Calu3 (cell line): ENCODE data around the gene SETD5. TPM values are rescaled to one million over a fixed set of nuclear protein-coding genes. Genes with fewer than 3 reads are reported as not detected.

Experiments used
- BruUV-seq: library from RNA; stranded (reverse); fragments of 400-500 nt; replicated peaks from 2 replicates; lab custom pipeline; 2021; lab: Mats Ljungman, UMichigan
- CTCF ChIA-PET: fragments of 300-600 bp; sonication (Branson Sonifier 250); formaldehyde crosslinking; loops from one replicate; lab custom pipeline; 2022; ENCODE audit warnings: antibody characterized with exemption; lab: Charles Lee
- DNase-seq: peaks from one replicate; pipeline ENCODE4 v3.0.0; 2022
- H3K27ac Mint-ChIP-seq: one replicate; pipeline ENCODE4 v1.8.0; 2022; ENCODE audit warnings: mixed read lengths; ENCODE audit not compliant: unreplicated experiment
- H3K27me3 Mint-ChIP-seq: one replicate; pipeline ENCODE4 v1.8.0; 2022; ENCODE audit warnings: mixed read lengths; ENCODE audit not compliant: unreplicated experiment
- H3K36me3 Mint-ChIP-seq: one replicate; pipeline ENCODE4 v1.8.0; 2022; ENCODE audit warnings: mild to moderate bottlenecking, moderate library complexity, mixed read lengths; ENCODE audit not compliant: insufficient read depth, unreplicated experiment
- H3K4me1 Mint-ChIP-seq: one replicate; pipeline ENCODE4 v1.8.0; 2022; ENCODE audit warnings: mild to moderate bottlenecking, low read depth, mixed read lengths; ENCODE audit not compliant: unreplicated experiment
- H3K4me3 Mint-ChIP-seq: one replicate; pipeline ENCODE4 v1.8.0; 2022; ENCODE audit warnings: mild to moderate bottlenecking, low read depth, moderate library complexity, mixed read lengths; ENCODE audit not compliant: unreplicated experiment
- H3K9me3 Mint-ChIP-seq: one replicate; pipeline ENCODE4 v1.8.0; 2022; ENCODE audit warnings: low read depth, mixed read lengths; ENCODE audit not compliant: unreplicated experiment
- intact Hi-C: fragments of 100-400 bp; cut with micrococcal nuclease; formaldehyde crosslinking; loops from one replicate; pipeline ENCODE4 v1.10.0; 2022; ENCODE audit not compliant: unreplicated experiment
- total RNA-seq: library from RNA; stranded (reverse); gene quantifications from 2 replicates; pipeline ENCODE4 v1.2.3, GENCODE V29; 2022
- TF ChIP-seq, protein P1 (sequence below): fragments of 200-600 bp; IDR thresholded peaks from one replicate; pipeline ENCODE4 v1.8.0; 2022; ENCODE audit warnings: antibody characterized with exemption; ENCODE audit not compliant: unreplicated experiment

SETD5 gene
- total RNA-seq, 1 experiment from 2014 or later, result 158 TPM

DNA sequence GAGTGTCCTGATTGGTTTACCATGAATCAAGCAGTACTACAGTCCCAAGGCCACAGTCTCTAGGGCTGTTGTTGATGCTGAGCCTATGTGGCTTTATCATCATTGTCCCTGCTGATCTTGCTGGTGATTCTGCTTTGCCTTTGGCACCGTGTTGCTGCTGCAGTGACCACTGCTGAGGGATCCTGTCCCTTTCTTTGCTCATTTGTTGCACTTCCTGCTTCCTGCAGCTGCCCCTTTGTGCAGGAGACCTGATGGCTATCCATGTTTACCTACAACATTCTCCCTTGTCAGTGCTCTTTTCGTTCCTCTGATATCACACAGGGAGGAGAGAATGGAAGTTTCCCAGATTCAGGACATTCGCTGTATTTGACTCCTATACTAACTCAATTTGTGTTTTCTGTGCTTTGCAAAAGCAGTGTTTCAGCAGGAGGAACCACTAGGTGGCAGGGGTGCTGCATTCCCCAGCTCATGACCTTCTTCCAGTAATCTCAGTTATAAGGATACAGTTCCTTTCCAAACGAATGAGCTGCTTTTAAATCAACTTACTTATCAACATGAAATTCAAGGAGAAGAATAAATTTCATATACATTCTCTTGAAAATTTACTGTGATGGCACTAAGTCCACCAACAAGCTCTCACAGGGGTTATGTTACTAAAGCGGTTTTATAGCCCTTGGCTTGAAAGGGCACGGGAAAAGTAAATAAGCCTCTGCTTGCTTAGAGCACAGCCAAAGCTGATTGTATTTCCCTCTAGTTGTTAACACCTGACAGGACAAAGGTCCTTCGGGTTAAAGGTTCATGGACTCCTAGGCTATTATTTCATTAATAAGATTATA lies 44.3 kb upstream of the SETD5 start:
- DNase-seq, result peak; percentile 77
- intact Hi-C loops, result loop anchor here (2.0 to 10.0 kb wide), 3 partner anchors 36 to 292 kb away; partner anchors contain the start of gene MTMR14
- CTCF ChIA-PET, result interaction anchor here (1.0 to 2.5 kb wide), 6 partner anchors 10 to 367 kb away, joined by 3 to 16 read pairs (median 3); partner anchors contain the start of gene THUMPD3
- no peaks in the 10 kb centered on the region for H3K27me3 Mint-ChIP-seq
- H3K4me1 Mint-ChIP-seq, result peaks cover 75% of the 10 kb centered on the region
- peak overlapping the region; percentile 33 for H3K4me3 Mint-ChIP-seq
- TF ChIP-seq, protein P1, sequence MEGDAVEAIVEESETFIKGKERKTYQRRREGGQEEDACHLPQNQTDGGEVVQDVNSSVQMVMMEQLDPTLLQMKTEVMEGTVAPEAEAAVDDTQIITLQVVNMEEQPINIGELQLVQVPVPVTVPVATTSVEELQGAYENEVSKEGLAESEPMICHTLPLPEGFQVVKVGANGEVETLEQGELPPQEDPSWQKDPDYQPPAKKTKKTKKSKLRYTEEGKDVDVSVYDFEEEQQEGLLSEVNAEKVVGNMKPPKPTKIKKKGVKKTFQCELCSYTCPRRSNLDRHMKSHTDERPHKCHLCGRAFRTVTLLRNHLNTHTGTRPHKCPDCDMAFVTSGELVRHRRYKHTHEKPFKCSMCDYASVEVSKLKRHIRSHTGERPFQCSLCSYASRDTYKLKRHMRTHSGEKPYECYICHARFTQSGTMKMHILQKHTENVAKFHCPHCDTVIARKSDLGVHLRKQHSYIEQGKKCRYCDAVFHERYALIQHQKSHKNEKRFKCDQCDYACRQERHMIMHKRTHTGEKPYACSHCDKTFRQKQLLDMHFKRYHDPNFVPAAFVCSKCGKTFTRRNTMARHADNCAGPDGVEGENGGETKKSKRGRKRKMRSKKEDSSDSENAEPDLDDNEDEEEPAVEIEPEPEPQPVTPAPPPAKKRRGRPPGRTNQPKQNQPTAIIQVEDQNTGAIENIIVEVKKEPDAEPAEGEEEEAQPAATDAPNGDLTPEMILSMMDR, result peak; percentile 82
- H3K9me3 Mint-ChIP-seq, result no peaks in the 10 kb centered on the region
- BruUV-seq, result no TSS peak
- H3K36me3 Mint-ChIP-seq, result peaks cover 31% of the 10 kb centered on the region
- peak overlapping the region; percentile 83 for H3K27ac Mint-ChIP-seq

DNA sequence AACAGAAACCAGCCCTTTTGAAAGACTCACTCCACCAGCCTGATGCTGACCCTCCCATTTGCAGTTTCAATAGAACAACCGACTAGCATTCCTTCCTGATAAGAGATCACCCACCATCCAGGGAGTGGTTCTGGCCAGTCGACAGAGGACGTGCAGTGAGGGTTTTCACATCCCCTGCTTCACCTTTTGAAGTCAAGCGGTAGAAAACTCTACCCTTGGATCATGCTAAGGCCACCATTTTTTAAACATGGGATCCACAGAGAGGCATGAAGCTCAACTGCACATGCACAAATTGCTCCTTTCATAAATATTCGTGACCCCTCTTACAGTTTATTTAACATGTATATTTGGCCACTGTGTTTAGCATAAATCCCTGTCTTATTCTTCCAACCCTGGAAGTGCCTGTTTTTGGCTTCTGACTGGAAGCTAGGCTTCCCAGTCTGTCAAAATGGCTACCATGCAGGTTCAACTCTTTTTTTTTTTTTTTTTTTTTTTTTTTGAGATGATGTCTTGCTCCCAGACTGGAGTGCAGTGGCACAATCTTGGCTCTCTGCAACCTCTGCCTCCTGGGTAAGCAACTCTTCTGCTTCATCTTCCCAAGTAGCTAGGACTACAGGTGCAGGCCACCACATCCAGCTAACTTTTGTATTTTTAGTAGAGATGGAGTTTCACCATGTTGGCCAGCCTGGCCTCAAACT lies 35.6 kb upstream of the SETD5 start:
- H3K9me3 Mint-ChIP-seq, result no peaks in the 10 kb centered on the region
- TF ChIP-seq, protein P1, result no peak
- CTCF ChIA-PET, result interaction anchor here (0.7 to 2.7 kb wide), 2 partner anchors 9 to 84 kb away, joined by 4 to 16 read pairs; no protein-coding TSS in a partner anchor
- no peak for DNase-seq
- H3K36me3 Mint-ChIP-seq, result peaks cover 18% of the 10 kb centered on the region
- peak overlapping the region; percentile 96 for H3K4me3 Mint-ChIP-seq
- no peaks in the 10 kb centered on the region for H3K4me1 Mint-ChIP-seq
- intact Hi-C loops, result no loop called here
- no TSS peak for BruUV-seq
- no peak overlapping the region for H3K27ac Mint-ChIP-seq
- no peaks in the 10 kb centered on the region for H3K27me3 Mint-ChIP-seq

DNA sequence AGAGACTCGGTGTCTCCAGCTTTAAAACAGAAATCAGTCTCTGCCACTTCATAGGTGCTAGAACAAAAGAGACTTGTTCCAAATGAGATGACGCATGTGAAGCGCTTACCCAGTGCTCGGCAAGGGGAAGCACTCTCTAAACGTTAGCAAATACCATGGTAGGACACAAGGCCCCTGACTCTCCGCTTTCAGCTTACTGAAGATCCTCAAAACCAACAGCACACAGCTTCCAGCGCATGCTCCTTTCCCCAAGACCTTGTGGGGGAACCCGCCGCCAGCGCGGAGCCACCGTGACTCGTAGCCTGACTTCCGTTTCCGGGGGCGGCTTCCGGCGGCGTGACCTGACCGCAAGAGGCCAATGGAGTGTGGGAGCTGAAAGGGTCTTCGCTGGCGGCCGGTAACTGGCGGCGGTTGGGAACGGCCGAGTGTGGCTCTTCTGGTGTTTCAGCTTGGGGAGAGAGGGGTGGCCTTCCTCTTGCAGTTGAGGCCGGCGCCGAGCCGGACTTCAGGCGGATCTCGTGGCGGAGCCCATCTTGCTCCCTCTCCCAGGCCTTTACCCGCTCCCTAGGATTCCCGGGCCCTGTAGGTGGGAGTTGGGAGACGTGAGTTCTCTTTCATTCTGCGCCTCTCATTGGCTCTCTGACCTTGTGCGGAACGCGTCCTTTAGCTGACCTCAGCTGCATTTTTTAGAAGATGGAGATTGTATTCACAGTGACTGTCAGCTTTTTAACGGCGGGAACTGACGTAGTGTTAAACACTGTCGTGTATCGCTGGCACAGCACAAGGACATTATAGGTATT lies 34.5 kb upstream of the SETD5 start, which contains the start of gene THUMPD3:
Gene THUMPD3, plus strand, starts transcription at position 324 of the 800 bp plus-strand sequence. CDS start 2,015 bp downstream, outside the sequence.
- intact Hi-C loops, result no loop called here
- TSS peak; percentile 47 for BruUV-seq
- Mint-ChIP-seq H3K4me3 (peak within 1 kb of the TSS; percentile 96), H3K27me3 (no peaks in the 10 kb centered on the region), H3K9me3 (no peaks in the 10 kb centered on the region), H3K36me3 (peaks cover 28% of the 10 kb centered on the region), H3K27ac (peak within 1 kb of the TSS; percentile 98), H3K4me1 (no peaks in the 10 kb centered on the region)
- CTCF ChIA-PET, result interaction anchor here (0.6 to 2.7 kb wide), 4 partner anchors 8 to 62 kb away, joined by 3 to 16 read pairs (median 5); no protein-coding TSS in a partner anchor
- TF ChIP-seq, protein P1, result no peak
- DNase-seq, result peak; percentile 91

DNA sequence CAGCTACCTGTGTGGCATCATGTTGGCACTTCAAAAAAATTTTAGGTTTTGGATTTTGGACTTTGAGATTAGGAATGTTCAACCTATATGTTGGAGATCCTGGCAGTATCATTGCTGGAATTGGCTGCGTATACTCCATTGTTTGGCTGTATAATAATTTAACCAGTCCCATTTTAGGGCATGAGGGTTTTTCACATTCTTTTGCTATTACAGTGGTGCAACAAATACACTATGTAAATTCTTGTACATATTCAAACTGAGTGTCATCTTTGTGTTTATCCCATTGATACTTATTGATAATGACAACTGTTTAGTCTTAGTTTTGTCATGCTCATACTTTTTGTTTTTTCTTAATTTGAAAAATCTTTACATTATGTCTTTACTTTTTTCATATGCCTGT lies 27.9 kb upstream of the SETD5 start:
- Mint-ChIP-seq H3K4me3 (no peak overlapping the region), H3K27me3 (no peaks in the 10 kb centered on the region), H3K9me3 (no peaks in the 10 kb centered on the region), H3K27ac (no peak overlapping the region), H3K4me1 (no peaks in the 10 kb centered on the region), H3K36me3 (peaks cover 40% of the 10 kb centered on the region)
- DNase-seq, result no peak
- CTCF ChIA-PET, result no interaction called here
- no TSS peak for BruUV-seq
- TF ChIP-seq, protein P1, result no peak
- intact Hi-C loops, result no loop called here
